Karpas-422 (cell line): ENCODE measurements around the gene USF2. TPM values are rescaled to one million over a fixed set of nuclear protein-coding genes. Genes with fewer than 3 reads are reported as not detected.

Experiments
- DNase-seq: peaks from one replicate; pipeline ENCODE4 v3.0.0-alpha.2; 2015
- H2AFZ ChIP-seq: fragments of 200-600 bp; sonication (generic); 2 replicates; pipeline ENCODE4 v1.6.1; 2014; ENCODE audit warnings: antibody characterized with exemption, low read length, mixed read lengths
- H3K27ac ChIP-seq: fragments of 200-600 bp; sonication (generic); 2 replicates; pipeline ENCODE4 v1.5.1; 2014; ENCODE audit warnings: mild to moderate bottlenecking, low read length, moderate library complexity
- H3K27me3 ChIP-seq: fragments of 200-600 bp; sonication (generic); 2 replicates; pipeline ENCODE4 v1.6.1; 2014; ENCODE audit warnings: low read length, mixed read lengths
- H3K36me3 ChIP-seq: fragments of 200-600 bp; sonication (generic); 2 replicates; pipeline ENCODE4 v1.6.1; 2014; ENCODE audit warnings: low read length, mixed read lengths; ENCODE audit not compliant: insufficient read depth
- H3K4me1 ChIP-seq: fragments of 200-600 bp; sonication (generic); 2 replicates; pipeline ENCODE4 v1.6.1; 2014; ENCODE audit warnings: mild to moderate bottlenecking, low read length, mixed read lengths
- H3K4me2 ChIP-seq: fragments of 200-600 bp; sonication (generic); 2 replicates; pipeline ENCODE4 v1.6.1; 2014; ENCODE audit warnings: low read length, low read depth, mild to moderate bottlenecking; ENCODE audit not compliant: poor library complexity, severe bottlenecking
- H3K4me3 ChIP-seq: fragments of 200-600 bp; sonication (generic); 2 replicates; pipeline ENCODE4 v1.5.1; 2014; ENCODE audit warnings: mild to moderate bottlenecking, antibody characterized with exemption, low read length, mixed read lengths
- H3K79me2 ChIP-seq: fragments of 200-600 bp; sonication (generic); 2 replicates; pipeline ENCODE4 v1.6.1; 2014; ENCODE audit warnings: mild to moderate bottlenecking, low read length, mixed read lengths
- H3K9ac ChIP-seq: fragments of 200-600 bp; sonication (generic); 2 replicates; pipeline ENCODE4 v1.6.0; 2014; ENCODE audit warnings: low read length
- H3K9me2 ChIP-seq: fragments of 200-600 bp; sonication (generic), shearing (Covaris generic); replicated peaks from 2 replicates; pipeline ENCODE4 v1.6.0; 2014; ENCODE audit warnings: mild to moderate bottlenecking, low read length, moderate library complexity; ENCODE audit not compliant: insufficient read depth
- H3K9me3 ChIP-seq: fragments of 300-700, 200-600 bp; sonication (generic); 2 replicates; pipeline ENCODE4 v1.6.1; 2014; ENCODE audit warnings: low read length, mixed read lengths
- H4K20me1 ChIP-seq: fragments of 200-600 bp; sonication (generic); 2 replicates; pipeline ENCODE4 v1.6.1; 2014; ENCODE audit warnings: mild to moderate bottlenecking, antibody characterized with exemption, low read length, low read depth; ENCODE audit not compliant: insufficient read depth
- total RNA-seq: library from RNA; depleted of rRNA; stranded (reverse); fragments of >200 nt; shearing (Covaris generic); gene quantifications from 2 replicates; pipeline ENCODE4 v1.2.3, GENCODE V29; 2014; ENCODE audit warnings: low replicate concordance

Gene USF2
- total RNA-seq, 1 experiment from 2014 or later = 97.9 TPM

DNA sequence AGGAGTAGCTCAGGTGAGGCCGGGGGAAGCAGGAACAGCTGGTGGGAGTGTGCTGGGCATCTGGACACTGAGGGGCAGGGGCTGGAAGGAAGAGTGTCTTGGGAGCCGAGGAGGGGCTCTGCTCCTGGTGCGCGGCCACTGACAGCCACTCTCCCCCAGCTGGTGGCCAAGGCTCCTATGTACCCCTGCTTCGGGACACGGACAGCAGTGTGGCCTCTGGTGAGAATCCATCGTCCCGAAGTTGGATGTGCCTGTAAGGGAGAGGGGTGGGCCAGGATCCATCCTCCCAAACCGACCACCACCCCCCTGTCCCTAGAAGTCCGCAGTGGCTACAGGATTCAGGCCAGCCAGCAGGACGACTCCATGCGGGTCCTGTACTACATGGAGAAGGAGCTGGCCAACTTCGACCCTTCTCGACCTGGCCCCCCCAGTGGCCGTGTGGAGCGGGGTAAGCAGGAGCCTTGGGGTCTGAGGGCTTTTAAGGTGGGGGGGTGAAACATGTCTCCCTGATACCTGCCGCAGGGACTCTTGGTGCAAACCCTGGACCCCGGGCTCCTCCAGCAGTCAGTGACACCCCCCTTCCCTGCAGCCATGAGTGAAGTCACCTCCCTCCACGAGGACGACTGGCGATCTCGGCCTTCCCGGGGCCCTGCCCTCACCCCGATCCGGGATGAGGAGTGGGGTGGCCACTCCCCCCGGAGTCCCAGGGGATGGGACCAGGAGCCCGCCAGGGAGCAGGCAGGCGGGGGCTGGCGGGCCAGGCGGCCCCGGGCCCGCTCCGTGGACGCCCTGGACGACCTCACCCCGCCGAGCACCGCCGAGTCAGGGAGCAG, 2.0 kb upstream of the USF2 start:
- Histone ChIP-seq H4K20me1 (peaks cover 15% of the 10 kb centered on the region; the same call in 1 of the 2 replicates), H3K27ac (peak overlapping the region; percentile 81; the same call in 1 of the 2 replicates), H3K4me2 (peak overlapping the region; percentile 86), H3K4me3 (peak overlapping the region; percentile 98), H3K4me1 (peaks cover 46% of the 10 kb centered on the region), H3K9me3 (no peaks in the 10 kb centered on the region), H3K36me3 (peaks cover 12% of the 10 kb centered on the region; the same call in 1 of the 2 replicates), H3K9ac (peak overlapping the region; percentile 97), H3K27me3 (no peaks in the 10 kb centered on the region), H2AFZ (no peak overlapping the region), H3K9me2 (no peaks in the 10 kb centered on the region), H3K79me2 (no peaks in the 10 kb centered on the region)
- no peak for DNase-seq

- H3K4me1 ChIP-seq = peaks cover 52% of the 10 kb centered on the region
- H4K20me1 ChIP-seq = peaks cover 15% of the 10 kb centered on the region; the same call in 1 of the 2 replicates
- peak overlapping the region; percentile 86 for H3K4me2 ChIP-seq
- peaks cover 12% of the 10 kb centered on the region; the same call in 1 of the 2 replicates for H3K36me3 ChIP-seq
- H3K27me3 ChIP-seq = no peaks in the 10 kb centered on the region
- H3K79me2 ChIP-seq = no peaks in the 10 kb centered on the region
- H3K9me2 ChIP-seq = no peaks in the 10 kb centered on the region
- DNase-seq = peak; percentile 76
- 0 out of 2 replicates have a peak overlapping the region, but pooled peaks have one; percentile 48 for H2AFZ ChIP-seq
- peak overlapping the region; percentile 98 for H3K4me3 ChIP-seq
- peak overlapping the region; percentile 81 for H3K27ac ChIP-seq
- H3K9ac ChIP-seq = peak overlapping the region; percentile 97
- no peaks in the 10 kb centered on the region for H3K9me3 ChIP-seq
Observed at GRCh38 chr19:35267353-35267817, 1.4 kb upstream of the USF2 start.

GRCh38 chr19:35267818-35268535, 785 bp upstream of the USF2 start:
- Histone ChIP-seq H3K9ac (peak overlapping the region; percentile 97), H3K4me1 (peaks cover 52% of the 10 kb centered on the region), H3K9me3 (no peaks in the 10 kb centered on the region), H3K79me2 (no peaks in the 10 kb centered on the region), H3K4me3 (peak overlapping the region; percentile 98), H3K36me3 (peaks cover 12% of the 10 kb centered on the region; the same call in 1 of the 2 replicates), H3K27ac (peak overlapping the region; percentile 81), H3K27me3 (no peaks in the 10 kb centered on the region), H3K9me2 (no peaks in the 10 kb centered on the region), H3K4me2 (peak overlapping the region; percentile 86), H4K20me1 (peaks cover 15% of the 10 kb centered on the region; the same call in 1 of the 2 replicates), H2AFZ (0 out of 2 replicates have a peak overlapping the region, but pooled peaks have one; percentile 48)
- peak; percentile 94 for DNase-seq

DNA sequence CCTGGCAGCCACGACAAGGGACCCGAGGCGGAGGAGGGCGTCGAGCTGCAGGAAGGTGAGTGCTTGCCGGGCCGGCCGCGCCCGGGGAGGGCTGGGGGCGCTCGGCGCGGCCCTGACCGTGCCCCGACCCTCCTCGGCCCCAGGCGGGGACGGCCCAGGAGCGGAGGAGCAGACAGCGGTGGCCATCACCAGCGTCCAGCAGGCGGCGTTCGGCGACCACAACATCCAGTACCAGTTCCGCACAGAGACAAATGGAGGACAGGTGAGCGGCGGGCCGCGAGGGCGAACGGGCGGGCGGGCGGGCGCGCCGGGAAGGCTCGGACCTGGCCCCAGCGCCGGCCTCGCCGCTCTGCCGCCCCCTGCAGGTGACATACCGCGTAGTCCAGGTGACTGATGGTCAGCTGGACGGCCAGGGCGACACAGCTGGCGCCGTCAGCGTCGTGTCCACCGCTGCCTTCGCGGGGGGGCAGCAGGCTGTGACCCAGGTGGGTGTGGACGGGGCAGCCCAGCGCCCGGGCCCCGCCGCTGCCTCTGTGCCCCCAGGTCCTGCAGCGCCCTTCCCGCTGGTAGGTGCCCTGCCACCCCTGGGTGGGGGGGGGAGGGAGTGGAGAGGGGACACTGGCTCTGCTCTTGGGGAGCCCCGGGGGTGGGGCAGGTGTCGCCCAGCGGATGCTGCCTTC, 816 bp downstream of the USF2 start:
- Histone ChIP-seq H3K9ac (peak overlapping the region; percentile 81), H3K9me3 (no peaks in the 10 kb centered on the region), H3K36me3 (peaks cover 12% of the 10 kb centered on the region; the same call in 1 of the 2 replicates), H3K79me2 (no peaks in the 10 kb centered on the region), H3K9me2 (no peaks in the 10 kb centered on the region), H2AFZ (no peak overlapping the region), H3K4me3 (peak overlapping the region; percentile 69), H4K20me1 (peaks cover 15% of the 10 kb centered on the region; the same call in 1 of the 2 replicates), H3K27me3 (no peaks in the 10 kb centered on the region), H3K27ac (peak overlapping the region; percentile 61; the same call in 1 of the 2 replicates), H3K4me2 (peak overlapping the region; percentile 78), H3K4me1 (peaks cover 44% of the 10 kb centered on the region)
- peak; percentile 89 for DNase-seq

- no peak overlapping the region; the same call in 1 of the 2 replicates for H3K4me3 ChIP-seq
- H3K4me2 ChIP-seq = peak overlapping the region; percentile 78
- peak overlapping the region; percentile 48; the same call in 1 of the 2 replicates for H3K9ac ChIP-seq
- no peak overlapping the region for H3K27ac ChIP-seq
- peaks cover 38% of the 10 kb centered on the region for H3K4me1 ChIP-seq
- H3K9me3 ChIP-seq = no peaks in the 10 kb centered on the region
- no peak overlapping the region for H2AFZ ChIP-seq
- H4K20me1 ChIP-seq = peaks cover 15% of the 10 kb centered on the region; the same call in 1 of the 2 replicates
- no peak for DNase-seq
- H3K36me3 ChIP-seq = peaks cover 12% of the 10 kb centered on the region; the same call in 1 of the 2 replicates
- no peaks in the 10 kb centered on the region for H3K27me3 ChIP-seq
- no peaks in the 10 kb centered on the region for H3K9me2 ChIP-seq
- H3K79me2 ChIP-seq = no peaks in the 10 kb centered on the region
Observed at GRCh38 chr19:35270381-35270811, 1.6 kb downstream of the USF2 start.

GRCh38 chr19:35271546-35271945, 2.8 kb downstream of the USF2 start:
- no peaks in the 10 kb centered on the region for H3K79me2 ChIP-seq
- H2AFZ ChIP-seq = no peak overlapping the region
- no peaks in the 10 kb centered on the region for H3K9me2 ChIP-seq
- DNase-seq = no peak
- no peaks in the 10 kb centered on the region for H3K9me3 ChIP-seq
- H3K4me2 ChIP-seq = no peak overlapping the region
- no peak overlapping the region for H3K4me3 ChIP-seq
- H3K27ac ChIP-seq = no peak overlapping the region
- H3K36me3 ChIP-seq = peaks cover 12% of the 10 kb centered on the region
- peaks cover 32% of the 10 kb centered on the region for H3K4me1 ChIP-seq
- H3K9ac ChIP-seq = no peak overlapping the region
- no peaks in the 10 kb centered on the region for H3K27me3 ChIP-seq
- H4K20me1 ChIP-seq = peaks cover 17% of the 10 kb centered on the region; the same call in 1 of the 2 replicates

DNA sequence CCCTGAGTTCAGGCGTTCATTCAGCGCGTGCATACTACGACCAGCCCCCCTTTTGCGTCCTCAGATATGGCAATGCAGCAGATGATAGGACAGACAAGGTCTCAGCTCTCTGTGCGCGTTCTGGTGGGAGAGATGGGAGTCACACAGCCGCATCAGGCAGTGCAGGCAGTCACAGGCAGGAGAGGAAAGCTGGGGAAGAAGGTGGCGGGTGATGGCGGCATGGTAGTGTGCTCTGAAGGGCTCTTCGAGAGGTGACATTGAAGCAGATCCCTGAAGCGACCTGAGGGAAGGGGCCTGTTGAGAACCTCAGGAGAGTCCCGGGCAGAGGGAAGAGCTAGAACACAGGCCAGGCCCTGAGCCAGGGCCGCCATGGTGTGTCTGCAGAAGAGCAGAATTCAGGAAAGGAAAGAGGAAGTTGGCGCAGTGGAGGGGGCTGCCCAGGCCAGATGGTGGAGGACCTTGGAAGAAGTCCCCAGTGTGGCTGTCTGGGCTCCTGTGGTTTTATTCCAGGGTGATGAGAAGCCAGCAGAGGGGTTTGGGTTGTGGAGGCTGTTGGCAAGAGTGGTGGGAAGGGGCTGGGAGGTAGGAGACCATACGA, 3.5 kb downstream of the USF2 start:
- Histone ChIP-seq H3K27me3 (no peaks in the 10 kb centered on the region), H3K9me3 (no peaks in the 10 kb centered on the region), H3K4me3 (no peak overlapping the region), H3K36me3 (peaks cover 12% of the 10 kb centered on the region), H3K9ac (no peak overlapping the region), H4K20me1 (peaks cover 14% of the 10 kb centered on the region; the same call in 1 of the 2 replicates), H3K79me2 (no peaks in the 10 kb centered on the region), H2AFZ (no peak overlapping the region), H3K4me2 (no peak overlapping the region), H3K27ac (no peak overlapping the region), H3K4me1 (peaks cover 26% of the 10 kb centered on the region), H3K9me2 (no peaks in the 10 kb centered on the region)
- DNase-seq = no peak
